SH-SY5Y (cell line): ENCODE data around the gene PCSK5.

Experiments
- GATA2 ChIP-seq: IDR thresholded peaks from 2 replicates; pipeline ENCODE4 v1.6.1; 2011; ENCODE audit warnings: mild to moderate bottlenecking, low read depth, low read length
- GATA3 ChIP-seq: IDR thresholded peaks from 2 replicates; pipeline ENCODE4 v1.6.1; 2011; ENCODE audit warnings: low read depth, mild to moderate bottlenecking, low read length, moderate library complexity

DNA sequence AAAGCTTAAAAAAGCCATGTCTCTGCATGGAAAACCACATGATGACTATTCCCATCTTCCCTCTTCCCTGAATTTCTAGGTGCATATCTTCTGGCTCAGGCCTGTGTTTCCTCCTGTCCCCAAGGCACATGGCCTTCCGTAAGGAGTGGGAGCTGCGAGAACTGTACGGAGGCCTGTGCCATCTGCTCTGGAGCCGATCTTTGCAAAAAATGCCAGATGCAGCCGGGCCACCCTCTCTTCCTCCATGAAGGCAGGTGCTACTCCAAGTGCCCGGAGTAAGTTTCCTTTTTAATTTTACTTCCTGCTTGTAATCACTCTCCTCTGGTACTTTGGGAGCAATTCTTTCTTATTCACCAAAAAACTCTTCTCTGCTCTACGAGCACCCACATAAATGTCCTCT is 420.1 kb downstream of the PCSK5 start:
- no peak for TF ChIP-seq GATA2
- TF ChIP-seq GATA3, result no peak
